Heart right ventricle (tissue), 16 donors: ENCODE data around the gene ELMO1. TPM values are rescaled to one million over a fixed set of nuclear protein-coding genes. Genes with fewer than 3 reads are reported as not detected.

ENCODE experiments used
- ATAC-seq, 8 donors: fragments of 200-7000 bp; cut with Tn5 transposase; one replicate each; pipeline ENCODE4 v1.9.1; 2020; ENCODE audit warnings: mild to moderate bottlenecking in 8 of 8, moderate library complexity in 8 of 8, moderate number of reproducible peaks in 1 of 8
- DNase-seq, 2 donors: peaks; one replicate each; pipeline ENCODE4 v3.0.0-alpha.2; 2020
- H3K27ac ChIP-seq, 10 donors: fragments of 200-600 bp; sonication (generic) in 2 of 10; one replicate each; pipeline versions ENCODE4 v1.5.0 to v1.8.0; 2020 to 2022; ENCODE audit warnings: mild to moderate bottlenecking in 3 of 10
- H3K27me3 ChIP-seq, 7 donors: fragments of 200-600 bp; one replicate each; pipeline ENCODE4 v1.8.0; 2021 to 2022; ENCODE audit warnings: mild to moderate bottlenecking in 2 of 7
- H3K36me3 ChIP-seq, 9 donors: fragments of 200-600 bp; sonication (generic) in 1 of 9; one replicate each; pipeline versions ENCODE4 v1.5.0 to v1.8.0; 2020 to 2022; ENCODE audit warnings: mild to moderate bottlenecking in 2 of 9
- H3K4me1 ChIP-seq, 9 donors: fragments of 200-600 bp; sonication (generic) in 1 of 9; one replicate each; pipeline versions ENCODE4 v1.5.0 to v1.8.0; 2020 to 2022; ENCODE audit warnings: mild to moderate bottlenecking in 4 of 9
- H3K4me3 ChIP-seq, 10 donors: fragments of 200-600 bp; sonication (generic) in 2 of 10; one replicate each; pipeline versions ENCODE4 v1.5.0 to v1.8.0; 2020 to 2022; ENCODE audit warnings: mild to moderate bottlenecking in 7 of 10, moderate library complexity in 2 of 10
- H3K9me3 ChIP-seq, 11 donors: fragments of 200-600 bp in 10 of 11; sonication (generic) in 2 of 11; one replicate each; pipeline versions ENCODE4 v1.5.0 to v1.8.0; 2013 to 2022; ENCODE audit warnings: mild to moderate bottlenecking in 2 of 11, control low read depth in 1 of 11, moderate library complexity in 1 of 11
- WGBS, 2 donors: extraction: QIAGEN DNeasy Blood & Tissue Kit; methylation state at CpG; one replicate each; pipeline ENCODE4 v1.1.7; 2013; ENCODE audit warnings: inconsistent platforms in 1 of 2; 5-methylcytosine and 5-hydroxymethylcytosine counted together
- intact Hi-C, 10 donors: fragments of 100-400 bp; cut with DNase I; formaldehyde crosslinking; loops; one replicate each; pipeline versions ENCODE4 v1.11.1 to v1.14.2; 2022
- polyA plus RNA-seq, 2 donors: library from polyadenylated mRNA; stranded (reverse); fragments of 200-250 nt; gene quantifications; one replicate each; pipeline ENCODE4 v1.2.3, GENCODE V29; 2013
- total RNA-seq, 10 donors: library from RNA; stranded (reverse); fragmentation: NEBNext Ultra II Directional in 3 of 10; extraction: Animal tissue kit (Norgen Biotek cat#: 25700) in 3 of 10; gene quantifications; one replicate each; pipeline versions ENCODE4 v1.2.1 to v1.2.4, GENCODE V29; 2021 to 2023
- TF ChIP-seq, protein P1 (sequence below), 9 donors: fragments of 200-600 bp; sonication (generic) in 2 of 9; IDR thresholded peaks; one replicate each; pipeline versions ENCODE4 v1.5.0 to v1.8.0; 2021 to 2022; ENCODE audit warnings: antibody characterized with exemption in 9 of 9, mild to moderate bottlenecking in 5 of 9, moderate library complexity in 1 of 9
- donor health status: Arrhythmogenic right ventricular cardiomyopathy.
- donor health status: ischemic (EF 13 %, LVEDD 7.1; RV severe dilation, severe dysfunction).
- donor health status: healthy with polysubstance abuse.
- donor health status: DM: no; HTN: yes; CAD: no.
- donor health status: DM: no; HTN: no; CAD: no.
- donor health status: ischemic (EF 25% LVEDD 6.9; RV normal size, moderate dysfunction).
- donor health status: ischemic (EF 25% LVEDD 5.7; RV mildly dilated, moderate dysfunction).
- donor health status: healthy.
- donor health status: DM: yes; HTN: yes; CAD: no.
- donor health status: Ischemic cardiomyopathy.
- donor health status: ischemic (EF 35%, LVEDD 5.7; RV mildly dilated, moderate dysfunction).
- donor health status: nonischemic (EF 11% LVEDD 7.7; RV severe dilation, severe dysfunction).
- donor health status: DM: yes; HTN: yes; CAD: no.
- donor health status: PGD.
- donor health status: ischemic (EF 29% LVEDD 5.4; RV normal size, mild dysfunction).
- donor health status: nonischemic (EF 23%, LVEDD 6.1; RV moderate dilation, normal function).

Gene ELMO1
- total and polyA plus RNA-seq, 12 donors: 8.5 to 18.0 (median 13.9) TPM

DNA sequence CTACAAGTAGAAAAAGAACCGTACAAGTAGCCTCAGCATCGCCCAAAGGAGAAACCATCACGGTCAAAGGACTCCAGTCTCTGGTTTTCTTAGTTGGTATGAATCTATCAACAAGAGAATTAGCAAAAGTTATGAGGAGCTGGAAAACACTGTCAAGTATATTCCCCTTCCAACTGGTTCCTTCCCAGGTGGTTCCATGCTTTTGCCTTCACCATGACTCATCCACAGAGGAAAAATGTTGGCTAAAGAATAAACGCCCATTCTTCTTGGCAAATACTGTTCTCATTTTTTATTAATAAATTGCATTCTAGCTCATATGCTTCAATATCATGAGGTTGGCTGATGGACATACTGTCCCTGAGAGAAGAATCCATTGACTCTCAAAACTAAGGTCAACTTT lies 6.4 kb downstream of the ELMO1 start:
- no peaks in the 10 kb centered on the region for H3K9me3 ChIP-seq
- H3K27me3 ChIP-seq: peaks cover 0 to 8% (median 0%) of the 10 kb centered on the region in 7 donors
- H3K36me3 ChIP-seq: peaks cover 0 to 4% (median 0%) of the 10 kb centered on the region in 9 donors
- WGBS, 2 donors: 82 to 89% methylated on average over 4 of the region's 4 CpGs
- DNase-seq (no peak), ATAC-seq (no peak)
- TF ChIP-seq, protein P1, sequence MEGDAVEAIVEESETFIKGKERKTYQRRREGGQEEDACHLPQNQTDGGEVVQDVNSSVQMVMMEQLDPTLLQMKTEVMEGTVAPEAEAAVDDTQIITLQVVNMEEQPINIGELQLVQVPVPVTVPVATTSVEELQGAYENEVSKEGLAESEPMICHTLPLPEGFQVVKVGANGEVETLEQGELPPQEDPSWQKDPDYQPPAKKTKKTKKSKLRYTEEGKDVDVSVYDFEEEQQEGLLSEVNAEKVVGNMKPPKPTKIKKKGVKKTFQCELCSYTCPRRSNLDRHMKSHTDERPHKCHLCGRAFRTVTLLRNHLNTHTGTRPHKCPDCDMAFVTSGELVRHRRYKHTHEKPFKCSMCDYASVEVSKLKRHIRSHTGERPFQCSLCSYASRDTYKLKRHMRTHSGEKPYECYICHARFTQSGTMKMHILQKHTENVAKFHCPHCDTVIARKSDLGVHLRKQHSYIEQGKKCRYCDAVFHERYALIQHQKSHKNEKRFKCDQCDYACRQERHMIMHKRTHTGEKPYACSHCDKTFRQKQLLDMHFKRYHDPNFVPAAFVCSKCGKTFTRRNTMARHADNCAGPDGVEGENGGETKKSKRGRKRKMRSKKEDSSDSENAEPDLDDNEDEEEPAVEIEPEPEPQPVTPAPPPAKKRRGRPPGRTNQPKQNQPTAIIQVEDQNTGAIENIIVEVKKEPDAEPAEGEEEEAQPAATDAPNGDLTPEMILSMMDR (IDR thresholded peaks at IDR 0.05): no peak
- intact Hi-C loops: loop anchor here in 6 of 10 donors (5.0 to 10.0 kb wide), 5 partner anchors 35 to 227 kb away; no protein-coding TSS in a partner anchor
- peaks cover 2 to 86% (median 60%) of the 10 kb centered on the region in 9 donors for H3K4me1 ChIP-seq
- no peak overlapping the region for H3K4me3 ChIP-seq
- peak overlapping the region; percentile 31 to 93 (median 78) for H3K27ac ChIP-seq

- WGBS, 2 donors: 55 to 56% methylated on average over 3 of the region's 3 CpGs
- no peak for DNase-seq
- H3K4me3 ChIP-seq: peak overlapping the region in 1 of 10 donors; percentile 2
- H3K27me3 ChIP-seq: peaks cover 0 to 8% (median 0%) of the 10 kb centered on the region in 7 donors
- peaks cover 2 to 81% (median 57%) of the 10 kb centered on the region in 9 donors for H3K4me1 ChIP-seq
- intact Hi-C loops: loop anchor here in 6 of 10 donors (2.0 to 10.0 kb wide), 7 partner anchors 35 to 227 kb away; no protein-coding TSS in a partner anchor
- peaks cover 0 to 4% (median 0%) of the 10 kb centered on the region in 9 donors for H3K36me3 ChIP-seq
- TF ChIP-seq, protein P1 (IDR thresholded peaks at IDR 0.05): no peak
- ATAC-seq: peak in 1 of 8 donors; percentile 23
- H3K27ac ChIP-seq: peak overlapping the region; percentile 31 to 93 (median 78)
- H3K9me3 ChIP-seq: no peaks in the 10 kb centered on the region
Measured at GRCh38 chr7:37441816-37442215, 6.8 kb downstream of the ELMO1 start.

DNA sequence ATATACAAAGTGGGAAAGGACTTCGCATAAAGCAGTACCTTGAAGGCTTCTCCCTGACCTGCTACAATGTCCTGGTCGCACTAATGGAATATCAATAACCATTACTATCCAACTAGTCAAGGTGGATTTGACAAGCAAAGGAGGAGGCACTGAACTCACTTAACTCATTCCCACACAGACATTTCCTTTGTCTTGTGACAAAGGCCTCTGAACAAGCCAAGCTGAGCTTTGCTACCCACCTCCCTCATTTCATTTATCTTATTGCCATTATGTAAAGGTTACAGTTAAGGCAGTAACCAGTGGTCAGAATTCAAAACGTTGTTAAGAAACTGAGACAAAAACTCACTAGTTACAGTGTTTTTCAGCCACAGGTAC lies 7.3 kb downstream of the ELMO1 start:
- Histone ChIP-seq H3K4me1 (peaks cover 2 to 77% (median 54%) of the 10 kb centered on the region in 9 donors), H3K27ac (peak overlapping the region; percentile 31 to 93 (median 78))
- intact Hi-C loops: loop anchor here in 6 of 10 donors (2.0 to 10.0 kb wide), 7 partner anchors 34 to 227 kb away; no protein-coding TSS in a partner anchor

DNA sequence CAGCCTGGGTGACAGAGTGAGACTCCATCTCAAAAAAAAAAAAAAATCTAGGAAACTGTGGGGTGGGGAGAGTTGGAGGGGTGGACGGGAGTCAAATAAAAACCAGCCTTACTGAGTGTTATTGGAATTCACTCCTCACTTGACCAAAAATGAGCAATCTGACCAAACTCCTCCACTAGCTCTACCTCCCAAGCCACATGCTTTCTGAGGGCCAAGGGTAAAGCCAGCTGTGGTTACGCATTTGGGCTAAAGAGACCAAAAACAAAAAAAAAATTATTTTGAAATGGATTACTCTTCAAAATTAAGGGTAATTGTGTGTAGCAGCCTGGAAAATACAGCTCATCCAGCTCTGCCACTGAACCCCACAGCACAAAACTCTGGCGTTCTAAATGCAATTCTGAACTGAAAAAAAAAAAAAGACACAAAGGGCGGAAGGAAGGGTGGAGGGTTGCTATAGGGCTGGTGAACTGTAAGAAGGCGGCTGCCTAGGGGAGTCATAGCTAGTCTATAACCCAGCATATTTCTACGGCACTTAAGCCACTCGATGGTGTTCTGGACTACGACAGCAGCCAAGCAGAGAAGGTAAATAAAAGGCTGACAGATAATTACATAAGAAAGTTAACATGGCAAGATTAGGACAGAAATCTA lies 7.8 kb downstream of the ELMO1 start:
- Histone ChIP-seq H3K27me3 (peaks cover 0 to under 1% (median 0%) of the 10 kb centered on the region in 7 donors), H3K36me3 (peaks cover 0 to 4% (median 0%) of the 10 kb centered on the region in 9 donors), H3K9me3 (no peaks in the 10 kb centered on the region), H3K4me3 (peak overlapping the region in 4 of 10 donors; percentile 2 to 20 (median 12)), H3K27ac (peak overlapping the region; percentile 72 to 93 (median 78)), H3K4me1 (peaks cover 2 to 74% (median 52%) of the 10 kb centered on the region in 9 donors)
- intact Hi-C loops: loop anchor here in 6 of 10 donors (2.0 to 10.0 kb wide), 7 partner anchors 34 to 226 kb away; no protein-coding TSS in a partner anchor
- TF ChIP-seq, protein P1 (IDR thresholded peaks at IDR 0.05): no peak
- WGBS, 2 donors: 56 to 71% methylated on average over 8 of the region's 8 CpGs
- ATAC-seq: peak; percentile 76 to 93 (median 90)
- DNase-seq: peak in 1 of 2 donors; percentile 41

More for the DNA sequence above, 7.3 kb downstream of the ELMO1 start:
- WGBS, 2 donors: 59 to 76% methylated on average over 3 of the region's 3 CpGs
- H3K9me3 ChIP-seq: no peaks in the 10 kb centered on the region
- H3K4me3 ChIP-seq: peak overlapping the region in 4 of 10 donors; percentile 2 to 20 (median 8)
- no peak for DNase-seq
- ATAC-seq: peak in 2 of 8 donors; percentile 12
- TF ChIP-seq, protein P1 (IDR thresholded peaks at IDR 0.05): no peak
- peaks cover 0 to 4% (median 0%) of the 10 kb centered on the region in 9 donors for H3K36me3 ChIP-seq
- H3K27me3 ChIP-seq: peaks cover 0 to 6% (median 0%) of the 10 kb centered on the region in 7 donors
